HFF-Myc (cell line): ENCODE results near the gene ACTR1B.
"Not testable (repeated sequence)": the region's sequence is repeated elsewhere in the genome, so short reads cannot be mapped to it uniquely, and the experiment has no call there.

ENCODE experiments used
- DNase-seq: peaks from one replicate; pipeline ENCODE4 v3.0.0-alpha.2; 2011; ENCODE audit warnings: low read depth; ENCODE audit errors: extremely low read depth
- H3K4me3 ChIP-seq: replicated peaks from 2 replicates; pipeline ENCODE4 v1.5.1; 2011; ENCODE audit warnings: low read depth, mild to moderate bottlenecking, control low read depth, low read length
- TF ChIP-seq, protein P1 (sequence below): IDR thresholded peaks from 2 replicates; pipeline ENCODE4 v1.5.1; 2012; ENCODE audit warnings: mild to moderate bottlenecking, low read depth, low read length, control low read depth; ENCODE audit errors: missing control alignments

ACTR1B gene

DNA sequence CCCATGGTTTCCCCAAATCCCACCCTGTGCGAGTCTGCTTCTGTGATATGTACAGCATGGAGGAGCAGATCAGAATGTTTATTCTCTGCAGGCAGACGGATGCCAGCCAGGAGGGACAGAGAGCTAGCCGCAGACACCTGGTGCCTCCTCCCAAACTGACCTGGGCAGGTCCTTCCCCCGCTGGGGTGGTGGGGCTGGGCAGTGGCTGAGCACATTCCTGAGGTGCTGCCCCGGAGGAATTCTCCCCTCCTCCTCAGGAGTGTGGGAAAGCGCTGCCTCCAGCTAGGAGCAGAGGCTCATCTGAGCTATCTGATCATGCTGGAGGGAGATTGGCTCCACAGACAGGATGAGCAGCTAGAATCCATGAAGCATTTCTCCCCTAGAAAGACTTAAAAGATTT is 27.3 kb upstream of the ACTR1B start:
- TF ChIP-seq, protein P1, sequence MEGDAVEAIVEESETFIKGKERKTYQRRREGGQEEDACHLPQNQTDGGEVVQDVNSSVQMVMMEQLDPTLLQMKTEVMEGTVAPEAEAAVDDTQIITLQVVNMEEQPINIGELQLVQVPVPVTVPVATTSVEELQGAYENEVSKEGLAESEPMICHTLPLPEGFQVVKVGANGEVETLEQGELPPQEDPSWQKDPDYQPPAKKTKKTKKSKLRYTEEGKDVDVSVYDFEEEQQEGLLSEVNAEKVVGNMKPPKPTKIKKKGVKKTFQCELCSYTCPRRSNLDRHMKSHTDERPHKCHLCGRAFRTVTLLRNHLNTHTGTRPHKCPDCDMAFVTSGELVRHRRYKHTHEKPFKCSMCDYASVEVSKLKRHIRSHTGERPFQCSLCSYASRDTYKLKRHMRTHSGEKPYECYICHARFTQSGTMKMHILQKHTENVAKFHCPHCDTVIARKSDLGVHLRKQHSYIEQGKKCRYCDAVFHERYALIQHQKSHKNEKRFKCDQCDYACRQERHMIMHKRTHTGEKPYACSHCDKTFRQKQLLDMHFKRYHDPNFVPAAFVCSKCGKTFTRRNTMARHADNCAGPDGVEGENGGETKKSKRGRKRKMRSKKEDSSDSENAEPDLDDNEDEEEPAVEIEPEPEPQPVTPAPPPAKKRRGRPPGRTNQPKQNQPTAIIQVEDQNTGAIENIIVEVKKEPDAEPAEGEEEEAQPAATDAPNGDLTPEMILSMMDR: no peak
- no peak for DNase-seq
- no peak overlapping the region for H3K4me3 ChIP-seq

DNA sequence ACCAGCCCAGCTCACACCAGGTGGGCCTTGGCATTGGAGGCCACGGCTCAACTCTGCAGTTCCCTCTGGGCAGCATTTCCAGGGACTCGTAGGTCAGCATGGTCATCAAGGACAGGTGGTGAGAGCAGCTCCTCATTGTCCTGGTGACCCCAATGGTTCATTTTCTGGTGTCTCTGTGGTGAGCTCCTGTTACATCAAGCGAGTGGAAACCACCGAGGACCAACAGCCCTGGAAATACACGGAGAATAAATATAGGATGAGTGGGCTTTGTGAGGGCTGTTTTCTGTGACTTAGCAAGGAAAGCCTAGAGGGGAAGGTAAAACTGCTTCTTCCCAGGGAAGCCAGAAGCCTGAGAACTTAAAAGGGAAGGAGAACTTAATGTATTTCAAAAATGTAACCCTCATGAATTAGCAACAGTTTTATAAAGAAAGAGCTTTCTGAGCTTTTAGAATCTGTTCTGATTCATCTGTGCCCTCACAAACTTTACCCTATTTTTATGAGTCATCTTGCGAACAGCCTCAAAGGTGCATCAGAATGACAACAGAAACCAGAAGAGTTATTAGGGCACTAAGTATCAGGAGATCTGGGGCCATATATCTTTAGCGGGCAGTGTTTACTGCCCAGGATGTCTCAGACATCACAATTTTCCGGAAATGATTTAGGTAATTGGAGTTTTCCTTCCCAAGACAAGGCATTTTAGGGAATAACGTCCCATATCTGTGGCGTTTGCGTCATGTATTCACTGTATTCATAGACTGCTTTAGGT is 24.4 kb upstream of the ACTR1B start:
- no peak for DNase-seq
- H3K4me3 ChIP-seq: no peak overlapping the region
- TF ChIP-seq, protein P1: no peak

DNA sequence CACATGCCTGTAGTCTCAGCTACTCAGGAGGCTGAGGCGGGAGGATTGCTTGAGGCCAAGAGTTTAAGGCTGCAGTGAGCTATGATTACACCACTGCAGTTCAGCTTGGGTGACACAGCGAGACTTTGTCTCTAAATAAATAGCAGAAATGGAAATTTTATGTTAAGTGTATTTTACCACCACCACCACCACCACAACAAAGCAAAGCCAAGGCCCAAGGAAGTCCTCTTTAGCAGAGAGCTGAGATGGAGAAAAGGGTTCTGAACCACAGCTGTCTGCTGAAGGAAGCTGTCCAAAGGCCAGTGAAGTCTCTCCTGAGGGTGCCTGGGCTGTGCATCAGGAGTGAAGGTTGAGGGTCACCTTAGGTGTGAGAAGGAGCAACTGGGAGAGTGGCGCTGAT is 23.4 kb upstream of the ACTR1B start:
- not testable (repeated sequence) for DNase-seq, H3K4me3 ChIP-seq

DNA sequence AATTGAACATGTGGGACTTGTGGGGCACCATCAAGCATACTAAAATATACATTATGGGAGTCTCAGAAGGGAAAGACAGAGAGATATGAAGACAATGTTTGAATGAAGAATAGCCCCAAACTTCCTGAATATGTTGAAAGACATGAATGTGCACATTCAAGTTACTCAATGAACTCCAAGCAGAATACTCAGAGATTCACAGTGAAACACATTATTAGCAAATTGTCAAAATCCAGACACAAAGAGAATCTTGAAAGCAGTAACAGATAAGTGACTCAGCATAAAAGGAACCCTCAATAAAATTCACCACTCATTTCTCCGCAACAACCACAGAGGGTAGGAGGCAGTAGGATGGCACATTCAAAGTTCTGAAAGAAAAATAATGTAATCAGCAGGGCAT is 14.5 kb upstream of the ACTR1B start:
- TF ChIP-seq, protein P1: no peak

DNA sequence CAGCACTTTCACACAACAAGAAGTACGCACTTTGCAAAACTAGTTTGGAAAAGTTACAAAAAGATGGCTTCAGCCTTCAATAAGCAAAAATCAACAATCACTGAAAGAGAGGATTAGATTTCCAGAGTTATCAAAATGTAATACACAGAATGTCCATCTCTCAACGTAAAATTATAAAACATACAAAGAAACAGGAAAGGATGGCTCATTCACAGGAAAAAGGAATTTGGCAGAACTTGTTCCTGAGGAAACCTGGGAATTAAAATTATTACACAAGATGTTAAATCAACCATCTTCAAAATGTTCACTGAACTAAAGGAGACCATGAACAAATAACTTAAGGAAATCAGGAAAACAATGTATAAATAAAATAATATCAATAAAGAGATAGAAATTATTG is 13.6 kb upstream of the ACTR1B start:
- H3K4me3 ChIP-seq: no peak overlapping the region
- no peak for DNase-seq
- TF ChIP-seq, protein P1: no peak

More for the DNA sequence above, 14.5 kb upstream of the ACTR1B start:
- DNase-seq: no peak
- H3K4me3 ChIP-seq: no peak overlapping the region

DNA sequence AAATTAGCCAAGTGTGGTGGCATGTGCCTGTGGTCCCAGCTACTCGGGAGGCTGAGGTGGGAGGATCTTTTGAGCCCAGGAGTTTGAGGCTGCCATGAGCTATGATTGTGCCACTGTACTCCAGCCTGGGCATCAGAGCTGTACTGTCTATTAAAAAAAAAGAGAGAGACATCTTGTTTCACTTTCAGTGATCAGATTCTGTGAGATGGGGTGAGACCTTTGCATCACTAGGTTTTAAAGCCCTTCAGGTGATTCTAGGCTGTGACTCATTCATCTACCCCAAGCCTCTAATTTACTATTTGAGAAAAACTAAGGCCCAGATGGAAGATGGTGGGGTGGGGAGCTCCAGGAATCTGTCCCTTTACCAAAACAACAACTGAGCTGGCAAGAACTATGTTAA is 12.8 kb upstream of the ACTR1B start:
- DNase-seq: no peak
- TF ChIP-seq, protein P1: no peak
- no peak overlapping the region for H3K4me3 ChIP-seq

DNA sequence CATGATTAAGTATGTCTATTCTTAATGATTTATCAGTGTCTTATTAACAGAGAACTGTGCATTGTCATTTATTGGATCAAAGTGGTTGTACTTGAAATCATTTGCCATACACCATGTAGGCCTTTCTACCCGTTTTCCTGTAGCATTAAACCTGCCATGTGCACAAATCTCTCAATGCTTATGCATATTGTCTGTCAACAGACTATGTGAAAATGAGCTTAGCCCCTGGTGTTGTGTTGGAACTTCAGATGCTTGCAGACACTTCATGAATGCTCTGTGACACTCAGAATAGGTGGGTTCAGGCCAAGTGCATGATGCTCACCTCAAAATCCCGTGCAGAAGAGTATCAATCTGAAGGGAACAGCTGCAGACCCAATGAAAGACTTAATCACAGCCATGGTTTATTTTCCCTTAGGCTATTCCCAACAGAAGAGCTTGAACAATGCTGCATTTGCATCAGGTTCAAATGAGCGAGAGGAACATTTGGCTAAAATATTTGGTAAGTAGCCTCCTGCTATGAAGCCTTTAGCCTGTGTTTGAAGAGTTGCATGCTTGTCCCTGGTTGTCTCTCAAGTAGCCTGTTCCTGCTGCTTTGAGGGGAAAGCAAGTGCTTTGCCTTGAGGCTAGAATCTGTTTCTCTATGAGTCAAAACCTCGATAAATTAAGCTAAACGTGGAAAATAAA is 11.7 kb upstream of the ACTR1B start:
- no peak overlapping the region for H3K4me3 ChIP-seq
- TF ChIP-seq, protein P1: no peak
- no peak for DNase-seq
